IPS-20b (cell line): Measurements from ENCODE around the gene TMCO4.

Experiments used
- H3K27ac ChIP-seq: one replicate; pipeline ENCODE4 v1.5.1; 2013; ENCODE audit warnings: low read length
- H3K27me3 ChIP-seq: 2 replicates; pipeline ENCODE4 v1.6.1; 2013; ENCODE audit warnings: mild to moderate bottlenecking, low read length, inconsistent platforms; ENCODE audit not compliant: insufficient read depth
- H3K36me3 ChIP-seq: 2 replicates; pipeline ENCODE4 v1.6.1; 2013; ENCODE audit warnings: low read depth, mild to moderate bottlenecking, inconsistent platforms, low read length, moderate library complexity; ENCODE audit not compliant: insufficient read depth
- H3K4me1 ChIP-seq: 2 replicates; pipeline ENCODE4 v1.6.1; 2013; ENCODE audit warnings: mild to moderate bottlenecking, control low read depth, inconsistent platforms, low read length, moderate library complexity; ENCODE audit not compliant: insufficient read depth
- H3K4me3 ChIP-seq: 2 replicates; pipeline ENCODE4 v1.5.1; 2013; ENCODE audit warnings: mild to moderate bottlenecking, low read length, inconsistent platforms
- H3K9ac ChIP-seq: 2 replicates; pipeline ENCODE4 v1.6.1; 2013; ENCODE audit warnings: low read depth, mild to moderate bottlenecking, inconsistent platforms, low read length, moderate library complexity
- H3K9me3 ChIP-seq: 2 replicates; pipeline ENCODE4 v1.6.1; 2013; ENCODE audit warnings: mild to moderate bottlenecking, low read depth, low read length, inconsistent platforms; ENCODE audit not compliant: insufficient read depth

Gene TMCO4

DNA sequence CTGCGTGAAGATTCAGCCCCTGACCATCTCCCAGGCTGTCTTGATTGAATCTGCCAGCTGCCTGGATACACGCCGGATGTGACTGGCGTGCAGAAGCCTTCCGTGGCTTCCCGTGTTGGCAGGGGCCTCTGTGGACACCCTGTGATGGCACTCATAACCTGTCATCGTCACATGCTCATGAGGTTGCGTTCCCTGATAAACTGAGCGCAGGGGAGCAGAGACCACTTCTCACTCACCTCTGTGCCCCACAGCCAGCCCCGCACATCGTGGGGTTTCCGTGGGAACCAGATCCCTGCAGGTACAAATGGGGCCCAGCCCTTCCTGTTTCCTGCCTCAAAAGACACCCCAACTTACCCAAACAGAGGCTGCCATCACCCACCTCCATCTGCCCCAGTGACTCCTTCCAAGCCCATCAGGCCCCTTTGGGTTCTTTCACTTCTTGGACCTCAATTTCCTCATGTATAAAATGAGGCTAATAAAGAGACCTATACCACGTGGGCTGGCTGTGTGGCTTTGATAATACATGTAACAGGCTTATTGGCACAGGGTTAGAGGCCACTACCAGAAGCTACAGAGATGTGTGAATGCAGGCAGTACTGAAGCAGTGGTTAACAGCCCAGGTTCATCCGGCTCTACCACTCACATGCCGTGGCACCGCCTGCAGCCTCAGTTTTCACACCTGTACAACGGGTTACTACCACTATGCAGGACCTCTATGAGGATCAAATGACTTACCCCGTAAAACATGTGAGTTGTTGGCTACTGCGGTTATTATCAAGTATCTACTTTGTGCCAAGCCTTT is 111.5 kb downstream of the TMCO4 start:
- H3K36me3 ChIP-seq: no peaks in the 10 kb centered on the region
- peaks cover 7% of the 10 kb centered on the region; the same call in 1 of the 2 replicates for H3K4me1 ChIP-seq
- no peak overlapping the region for H3K9ac ChIP-seq
- no peak overlapping the region for H3K27ac ChIP-seq
- H3K4me3 ChIP-seq: no peak overlapping the region
- no peaks in the 10 kb centered on the region for H3K9me3 ChIP-seq
- H3K27me3 ChIP-seq: no peaks in the 10 kb centered on the region

DNA sequence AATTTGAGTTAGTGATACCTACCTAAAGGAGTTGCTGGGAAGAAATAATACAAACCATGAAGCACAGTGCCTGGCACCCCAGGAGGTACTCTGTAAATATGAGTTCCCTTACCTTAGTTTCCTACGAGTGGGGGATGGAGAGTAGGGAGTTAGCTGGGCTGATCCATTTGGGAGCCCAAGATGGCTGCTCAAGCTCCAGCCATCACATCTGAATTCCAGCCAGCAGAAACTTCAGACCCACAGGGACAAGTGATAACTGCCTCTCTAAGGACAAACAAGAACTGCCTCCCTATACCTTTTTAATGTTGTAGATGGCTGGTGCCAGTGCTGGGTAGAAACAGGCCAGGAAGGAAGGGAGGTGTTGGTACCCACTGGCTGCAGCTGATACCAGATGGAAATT is 112.3 kb downstream of the TMCO4 start:
- H3K9me3 ChIP-seq: no peaks in the 10 kb centered on the region

DNA sequence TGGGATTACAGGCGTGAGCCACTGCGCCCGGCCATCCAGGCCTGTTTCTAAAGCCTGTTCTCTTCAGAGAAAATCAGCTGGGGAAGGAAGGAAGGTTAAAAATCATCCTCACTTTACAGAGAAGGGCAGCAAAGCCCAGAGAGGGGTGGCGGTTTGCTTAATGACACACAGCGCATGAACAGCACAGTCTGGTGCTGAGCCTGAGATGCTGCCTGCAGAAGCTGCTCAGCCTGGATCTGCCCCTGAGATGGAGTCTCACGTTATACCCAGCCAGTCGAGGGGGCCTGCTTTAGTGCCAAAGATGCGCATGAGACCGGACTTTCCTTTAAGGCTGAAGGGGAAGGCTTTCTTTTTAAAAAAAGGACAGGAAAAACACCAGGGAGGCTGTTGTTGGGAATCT is 113.7 kb downstream of the TMCO4 start:
- Histone ChIP-seq H3K27ac (no peak overlapping the region), H3K4me3 (no peak overlapping the region), H3K4me1 (peaks cover 7% of the 10 kb centered on the region; the same call in 1 of the 2 replicates), H3K9me3 (no peaks in the 10 kb centered on the region), H3K9ac (peak overlapping the region; percentile 0; the same call in 1 of the 2 replicates), H3K27me3 (no peaks in the 10 kb centered on the region), H3K36me3 (no peaks in the 10 kb centered on the region)

More for the DNA sequence above, 112.3 kb downstream of the TMCO4 start:
- H3K9ac ChIP-seq: no peak overlapping the region
- no peak overlapping the region for H3K27ac ChIP-seq
- no peaks in the 10 kb centered on the region for H3K36me3 ChIP-seq
- peaks cover 7% of the 10 kb centered on the region; the same call in 1 of the 2 replicates for H3K4me1 ChIP-seq
- no peaks in the 10 kb centered on the region for H3K27me3 ChIP-seq
- H3K4me3 ChIP-seq: no peak overlapping the region

DNA sequence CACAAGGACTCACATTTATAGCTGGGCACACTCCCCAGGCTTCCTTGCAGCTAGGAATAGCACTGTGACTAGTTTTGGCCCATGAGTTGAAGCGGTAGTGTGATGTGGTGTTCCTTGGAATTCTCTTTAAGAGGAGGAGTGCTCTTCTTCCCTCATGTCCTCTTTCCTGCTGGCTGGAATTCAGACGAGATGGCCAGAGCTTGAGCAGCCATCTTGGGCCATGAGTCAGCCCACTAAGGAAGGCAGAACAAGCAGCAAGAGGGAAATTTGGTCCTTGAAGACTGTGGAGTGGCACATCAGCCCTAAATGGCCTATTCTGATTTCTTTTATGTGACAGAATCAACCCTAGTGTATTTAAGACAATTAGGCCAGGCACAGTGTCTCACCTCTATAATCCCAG is 115.0 kb downstream of the TMCO4 start:
- no peak overlapping the region for H3K9ac ChIP-seq
- H3K36me3 ChIP-seq: no peaks in the 10 kb centered on the region

DNA sequence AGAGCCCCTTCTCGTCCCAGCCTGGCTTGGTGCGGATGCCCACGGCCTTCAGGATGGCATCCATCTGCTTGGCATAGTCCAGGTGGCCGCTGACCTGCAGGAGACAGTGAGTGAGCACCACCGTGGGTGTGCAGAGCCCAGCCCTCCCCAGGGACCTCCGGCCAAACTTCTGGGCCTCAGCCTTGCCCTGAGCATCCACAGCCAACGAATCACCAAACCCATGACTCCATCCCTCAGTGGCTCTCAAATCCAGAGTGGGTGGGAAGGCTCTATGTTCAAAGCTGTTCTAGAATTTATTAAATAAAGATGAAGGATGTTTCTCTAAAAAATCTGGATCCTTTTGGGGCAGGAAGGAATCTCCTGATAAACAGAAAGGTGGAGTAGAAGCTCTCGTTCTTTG is 116.4 kb downstream of the TMCO4 start:
- H3K9ac ChIP-seq: no peak overlapping the region
- H3K4me3 ChIP-seq: no peak overlapping the region
- peaks cover 4% of the 10 kb centered on the region; the same call in 1 of the 2 replicates for H3K4me1 ChIP-seq
- H3K36me3 ChIP-seq: no peaks in the 10 kb centered on the region
- H3K27ac ChIP-seq: no peak overlapping the region
- H3K27me3 ChIP-seq: no peaks in the 10 kb centered on the region
- no peaks in the 10 kb centered on the region for H3K9me3 ChIP-seq

More for the DNA sequence above, 115.0 kb downstream of the TMCO4 start:
- Histone ChIP-seq H3K4me3 (no peak overlapping the region), H3K9me3 (no peaks in the 10 kb centered on the region), H3K4me1 (peaks cover 7% of the 10 kb centered on the region; the same call in 1 of the 2 replicates), H3K27me3 (no peaks in the 10 kb centered on the region), H3K27ac (no peak overlapping the region)

DNA sequence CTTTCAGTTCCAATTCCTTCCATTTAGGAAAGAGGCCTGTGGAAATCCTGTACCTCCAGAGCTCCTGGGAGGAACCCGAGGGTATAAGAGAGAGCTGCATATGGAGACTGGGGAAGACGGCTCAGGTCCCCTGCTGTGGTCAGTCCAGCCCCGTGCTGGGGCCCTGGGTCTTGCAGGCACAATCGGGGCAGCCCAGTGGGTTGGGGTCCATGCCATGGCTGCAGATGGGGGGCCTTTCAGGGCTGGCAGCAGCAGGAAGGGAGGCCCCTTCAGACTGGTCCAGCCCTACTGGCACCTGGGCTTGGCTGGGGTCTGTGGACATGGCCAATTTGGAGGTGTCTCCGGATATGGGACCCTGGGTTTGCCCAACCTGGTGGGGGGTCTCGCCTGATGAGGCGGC is 116.8 kb downstream of the TMCO4 start:
- Histone ChIP-seq H3K27me3 (no peaks in the 10 kb centered on the region), H3K4me1 (peaks cover 4% of the 10 kb centered on the region; the same call in 1 of the 2 replicates), H3K27ac (no peak overlapping the region), H3K9me3 (no peaks in the 10 kb centered on the region), H3K36me3 (no peaks in the 10 kb centered on the region), H3K4me3 (no peak overlapping the region), H3K9ac (no peak overlapping the region)

DNA sequence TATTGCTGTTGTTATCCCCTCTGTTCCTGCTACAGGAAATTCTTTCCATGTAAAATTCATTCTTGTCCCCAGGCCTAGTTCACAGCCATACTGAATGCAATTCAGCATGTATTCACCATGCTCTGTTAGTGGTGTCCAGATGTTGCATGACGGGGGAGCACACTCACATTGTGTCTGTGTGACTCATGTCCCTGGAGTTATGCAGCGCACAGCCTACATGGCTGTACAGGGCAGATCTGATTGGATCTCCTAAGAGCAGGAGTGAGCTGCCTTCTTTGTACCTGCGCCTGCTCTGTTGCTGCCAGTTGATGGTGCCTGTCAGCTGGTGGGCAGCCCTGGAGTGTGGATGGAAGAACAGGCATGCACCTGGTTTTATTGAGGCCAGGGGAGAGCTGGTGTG is 117.5 kb downstream of the TMCO4 start:
- Histone ChIP-seq H3K4me1 (peaks cover 4% of the 10 kb centered on the region; the same call in 1 of the 2 replicates), H3K36me3 (no peaks in the 10 kb centered on the region), H3K9ac (no peak overlapping the region), H3K9me3 (no peaks in the 10 kb centered on the region), H3K27me3 (no peaks in the 10 kb centered on the region), H3K27ac (no peak overlapping the region), H3K4me3 (no peak overlapping the region)

DNA sequence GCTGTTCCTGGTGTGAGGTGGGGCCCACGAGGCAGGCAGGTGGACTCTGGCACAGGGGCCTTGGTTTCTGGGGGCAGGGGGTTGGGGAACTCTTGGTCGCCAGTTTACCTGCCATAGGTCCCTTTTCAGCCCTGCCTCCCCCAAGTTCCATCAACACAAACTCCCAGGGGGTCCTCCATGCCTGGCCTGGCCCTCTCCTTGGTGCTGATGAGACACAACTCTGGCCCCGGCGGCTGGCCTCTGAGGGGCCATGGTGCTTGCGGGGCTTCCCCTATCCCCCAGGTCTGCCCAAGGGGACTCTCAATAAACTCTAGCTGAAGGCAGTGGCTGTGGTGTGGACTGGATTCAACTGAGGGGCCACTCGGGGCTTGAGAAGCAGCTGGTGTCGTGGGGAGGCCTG is 119.1 kb downstream of the TMCO4 start:
- Histone ChIP-seq H3K9ac (no peak overlapping the region), H3K36me3 (no peaks in the 10 kb centered on the region), H3K4me3 (no peak overlapping the region), H3K4me1 (no peaks in the 10 kb centered on the region; the same call in 1 of the 2 replicates), H3K9me3 (no peaks in the 10 kb centered on the region), H3K27ac (no peak overlapping the region), H3K27me3 (peaks cover 7% of the 10 kb centered on the region)

DNA sequence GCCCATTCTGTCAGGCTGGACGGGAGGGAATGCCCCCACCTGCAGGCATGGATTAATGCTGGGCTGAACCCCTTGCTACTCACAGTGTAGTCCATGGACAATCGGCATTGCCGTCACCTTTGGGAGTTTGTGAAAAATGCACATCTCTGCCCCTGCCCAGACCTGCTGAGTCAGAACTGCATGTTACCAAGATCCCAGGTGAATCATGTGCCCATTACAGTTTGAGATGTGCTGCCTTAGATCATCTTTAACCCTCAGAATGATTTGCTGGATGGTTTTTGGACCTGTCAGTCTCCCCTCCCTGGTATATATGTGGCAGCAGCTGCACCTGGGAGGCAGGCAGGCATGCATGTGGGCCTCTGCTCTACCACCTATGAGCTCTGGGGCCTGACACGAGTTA is 120.0 kb downstream of the TMCO4 start:
- Histone ChIP-seq H3K36me3 (no peaks in the 10 kb centered on the region), H3K4me1 (no peaks in the 10 kb centered on the region; the same call in 1 of the 2 replicates)

DNA sequence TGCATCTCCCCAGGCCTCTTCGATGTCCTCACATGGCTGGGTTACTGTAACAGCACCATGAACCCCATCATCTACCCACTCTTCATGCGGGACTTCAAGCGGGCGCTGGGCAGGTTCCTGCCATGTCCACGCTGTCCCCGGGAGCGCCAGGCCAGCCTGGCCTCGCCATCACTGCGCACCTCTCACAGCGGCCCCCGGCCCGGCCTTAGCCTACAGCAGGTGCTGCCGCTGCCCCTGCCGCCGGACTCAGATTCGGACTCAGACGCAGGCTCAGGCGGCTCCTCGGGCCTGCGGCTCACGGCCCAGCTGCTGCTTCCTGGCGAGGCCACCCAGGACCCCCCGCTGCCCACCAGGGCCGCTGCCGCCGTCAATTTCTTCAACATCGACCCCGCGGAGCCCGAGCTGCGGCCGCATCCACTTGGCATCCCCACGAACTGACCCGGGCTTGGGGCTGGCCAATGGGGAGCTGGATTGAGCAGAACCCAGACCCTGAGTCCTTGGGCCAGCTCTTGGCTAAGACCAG is 120.7 kb downstream of the TMCO4 start:
- Histone ChIP-seq H3K4me3 (no peak overlapping the region), H3K27me3 (peaks cover 19% of the 10 kb centered on the region), H3K4me1 (no peaks in the 10 kb centered on the region; the same call in 1 of the 2 replicates), H3K9me3 (no peaks in the 10 kb centered on the region), H3K36me3 (no peaks in the 10 kb centered on the region), H3K9ac (no peak overlapping the region), H3K27ac (no peak overlapping the region)

More for the DNA sequence above, 120.0 kb downstream of the TMCO4 start:
- H3K27me3 ChIP-seq: peaks cover 17% of the 10 kb centered on the region
- no peak overlapping the region for H3K27ac ChIP-seq
- no peak overlapping the region for H3K9ac ChIP-seq
- H3K9me3 ChIP-seq: no peaks in the 10 kb centered on the region
- no peak overlapping the region for H3K4me3 ChIP-seq

DNA sequence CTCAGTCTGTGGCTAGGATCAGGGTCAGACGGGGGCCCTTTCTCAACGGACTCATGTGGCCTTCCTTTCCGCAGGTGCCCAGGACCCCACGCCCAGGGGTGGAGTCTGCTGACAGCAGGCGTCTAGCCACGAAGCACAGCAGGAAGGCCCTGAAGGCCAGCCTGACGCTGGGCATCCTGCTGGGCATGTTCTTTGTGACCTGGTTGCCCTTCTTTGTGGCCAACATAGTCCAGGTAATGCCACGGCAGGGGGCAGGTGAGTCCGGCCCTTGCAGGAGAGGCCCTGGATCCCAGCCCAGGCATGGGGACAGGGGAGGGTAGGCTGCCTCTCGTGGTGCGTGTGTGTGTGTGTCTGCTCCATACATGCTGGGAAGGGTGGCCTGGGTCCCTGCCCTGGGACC is 121.2 kb downstream of the TMCO4 start:
- no peak overlapping the region for H3K4me3 ChIP-seq

DNA sequence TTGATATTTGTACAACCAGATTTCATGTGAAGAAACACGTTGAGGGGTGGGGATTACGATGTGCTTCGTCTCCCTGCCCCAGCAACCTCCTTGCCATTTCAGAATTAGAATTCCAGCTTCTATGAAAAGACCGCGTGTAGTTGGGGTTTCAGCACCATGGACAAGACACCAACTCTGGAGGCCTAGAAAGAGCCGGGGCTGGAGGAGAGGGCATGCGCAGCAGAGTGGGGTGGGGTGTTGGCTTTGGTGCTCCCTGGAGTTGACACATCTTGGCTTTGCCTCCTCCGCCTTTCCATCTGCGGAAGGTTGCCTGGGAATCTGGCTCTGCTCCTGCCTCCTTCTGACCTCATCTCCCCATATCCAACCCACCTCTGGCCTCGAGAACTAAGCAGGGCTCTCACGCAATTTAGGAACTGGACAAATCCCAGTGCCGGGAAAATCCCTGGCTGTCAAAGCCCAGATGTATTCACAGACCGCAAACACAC is 123.2 kb downstream of the TMCO4 start:
- no peaks in the 10 kb centered on the region; the same call in 1 of the 2 replicates for H3K4me1 ChIP-seq
- H3K4me3 ChIP-seq: no peak overlapping the region
- H3K36me3 ChIP-seq: no peaks in the 10 kb centered on the region
- peaks cover 23% of the 10 kb centered on the region for H3K27me3 ChIP-seq
- H3K27ac ChIP-seq: no peak overlapping the region
- H3K9me3 ChIP-seq: no peaks in the 10 kb centered on the region
- H3K9ac ChIP-seq: no peak overlapping the region

More for the DNA sequence above, 121.2 kb downstream of the TMCO4 start:
- no peaks in the 10 kb centered on the region for H3K36me3 ChIP-seq
- H3K9ac ChIP-seq: no peak overlapping the region
- H3K4me1 ChIP-seq: no peaks in the 10 kb centered on the region; the same call in 1 of the 2 replicates
- no peak overlapping the region for H3K27ac ChIP-seq
- H3K9me3 ChIP-seq: no peaks in the 10 kb centered on the region
- H3K27me3 ChIP-seq: peaks cover 19% of the 10 kb centered on the region
